ENCODE results near the gene PLA2G2D.

Gene PLA2G2D

DNA sequence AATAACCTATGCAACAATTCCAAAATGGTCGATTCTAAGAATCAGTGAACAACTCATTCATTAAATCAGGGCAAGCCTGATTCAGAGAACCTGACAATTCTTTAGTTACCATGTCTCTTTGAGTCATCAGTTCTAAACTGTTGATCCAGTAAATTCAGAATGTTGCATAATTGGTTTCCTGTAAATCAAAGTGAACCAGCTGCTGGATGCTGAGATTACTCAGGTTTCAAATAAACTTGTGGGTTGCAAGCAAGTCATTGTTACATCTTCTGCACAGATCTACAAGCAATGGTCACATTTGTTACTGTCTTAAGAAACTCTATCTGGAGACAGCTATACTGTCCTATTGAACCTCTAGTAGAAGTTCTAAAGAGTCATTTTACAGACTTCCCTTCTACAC lies 16.5 kb downstream of the PLA2G2D start:
- H3K9me3 ChIP-seq (ENCODE audit: control insufficient read depth in 2 of 2, low read length in 2 of 2), result no peaks in the 10 kb centered on the region
- H3K36me3 ChIP-seq (ENCODE audit: control insufficient read depth in 2 of 2, insufficient read depth in 2 of 2, low read length in 2 of 2), result no peaks in the 10 kb centered on the region
- H3K27me3 ChIP-seq (ENCODE audit: control insufficient read depth in 2 of 2, insufficient read depth in 2 of 2, low read length in 2 of 2), result peaks cover 0 to 3% of the 10 kb centered on the region in 2 donors
- no peak overlapping the region for H3K9ac ChIP-seq (ENCODE audit: low read depth in 1 of 2, low read length in 2 of 2)
- no peak overlapping the region for H3K27ac ChIP-seq (ENCODE audit: low read depth in 2 of 2, low read length in 2 of 2)
- no peak overlapping the region for H3K4me3 ChIP-seq (ENCODE audit: low read length in 2 of 2)
- H3K4me1 ChIP-seq (ENCODE audit: control insufficient read depth in 2 of 2, insufficient read depth in 2 of 2, low read length in 2 of 2), result no peaks in the 10 kb centered on the region

- Histone ChIP-seq H3K27ac (ENCODE audit: low read depth in 2 of 2, low read length in 2 of 2) (no peak overlapping the region), H3K36me3 (ENCODE audit: control insufficient read depth in 2 of 2, insufficient read depth in 2 of 2, low read length in 2 of 2) (no peaks in the 10 kb centered on the region), H3K27me3 (ENCODE audit: control insufficient read depth in 2 of 2, insufficient read depth in 2 of 2, low read length in 2 of 2) (no peaks in the 10 kb centered on the region), H3K9ac (ENCODE audit: low read depth in 1 of 2, low read length in 2 of 2) (no peak overlapping the region), H3K4me1 (ENCODE audit: control insufficient read depth in 2 of 2, insufficient read depth in 2 of 2, low read length in 2 of 2) (no peaks in the 10 kb centered on the region), H3K9me3 (ENCODE audit: control insufficient read depth in 2 of 2, low read length in 2 of 2) (no peaks in the 10 kb centered on the region), H3K4me3 (ENCODE audit: low read length in 2 of 2) (no peak overlapping the region)
Observed at GRCh38 chr1:20100632-20101355, 18.5 kb downstream of the PLA2G2D start.

DNA sequence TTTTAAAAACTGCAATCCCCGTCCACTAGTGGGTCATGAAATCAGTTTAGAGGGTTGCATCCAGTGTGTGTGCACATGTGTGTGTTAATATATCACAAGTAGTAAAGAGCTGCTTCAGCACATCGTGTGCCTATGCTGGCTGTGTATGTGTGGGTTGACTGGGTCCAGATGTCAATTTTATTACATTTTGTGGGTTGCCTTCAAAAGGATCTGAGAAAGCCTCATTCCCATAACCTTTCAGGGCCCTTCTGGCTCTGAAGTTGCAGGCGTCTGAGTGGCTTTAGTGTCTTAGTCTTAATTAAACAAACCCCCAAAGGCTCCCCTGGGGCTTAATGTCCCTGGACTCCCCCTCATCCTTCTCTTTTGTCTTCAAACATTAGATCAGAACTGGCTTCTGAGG lies 19.8 kb downstream of the PLA2G2D start:
- no peaks in the 10 kb centered on the region for H3K27me3 ChIP-seq (ENCODE audit: control insufficient read depth in 2 of 2, insufficient read depth in 2 of 2, low read length in 2 of 2)
- no peaks in the 10 kb centered on the region for H3K4me1 ChIP-seq (ENCODE audit: control insufficient read depth in 2 of 2, insufficient read depth in 2 of 2, low read length in 2 of 2)
- no peak overlapping the region for H3K9ac ChIP-seq (ENCODE audit: low read depth in 1 of 2, low read length in 2 of 2)
- no peaks in the 10 kb centered on the region for H3K36me3 ChIP-seq (ENCODE audit: control insufficient read depth in 2 of 2, insufficient read depth in 2 of 2, low read length in 2 of 2)
- no peak overlapping the region for H3K4me3 ChIP-seq (ENCODE audit: low read length in 2 of 2)
- no peak overlapping the region for H3K27ac ChIP-seq (ENCODE audit: low read depth in 2 of 2, low read length in 2 of 2)
- no peaks in the 10 kb centered on the region for H3K9me3 ChIP-seq (ENCODE audit: control insufficient read depth in 2 of 2, low read length in 2 of 2)

DNA sequence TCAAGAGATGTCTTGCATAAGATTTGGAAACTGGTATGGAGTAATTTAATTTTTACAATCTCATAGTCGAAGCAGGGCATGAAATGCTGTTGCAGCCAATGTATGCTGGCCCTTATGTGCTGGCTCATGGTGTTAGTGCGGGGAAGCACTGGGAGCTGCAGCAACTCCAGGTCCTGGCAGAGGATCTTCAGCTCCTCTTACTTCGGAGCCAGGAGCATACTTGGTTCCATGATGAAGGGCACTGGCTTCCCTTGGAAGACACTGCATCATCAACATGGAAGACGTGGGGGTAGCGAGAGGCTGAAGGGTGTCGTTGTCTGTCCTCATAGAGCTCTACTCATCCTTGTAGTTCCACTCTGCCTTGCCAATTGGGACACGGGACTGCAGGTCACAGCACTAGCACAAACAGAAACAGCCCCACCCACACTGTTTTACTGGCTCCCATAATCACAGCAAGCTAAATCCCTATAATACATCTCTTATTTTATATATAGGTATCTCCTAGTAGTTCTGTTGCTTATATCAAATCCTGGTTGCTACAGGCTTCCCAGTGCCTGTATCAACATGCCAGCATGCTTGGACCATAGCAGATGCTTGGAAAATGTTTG lies 22.4 kb downstream of the PLA2G2D start:
- Histone ChIP-seq H3K4me3 (ENCODE audit: low read length in 2 of 2) (no peak overlapping the region), H3K9ac (ENCODE audit: low read depth in 1 of 2, low read length in 2 of 2) (no peak overlapping the region), H3K27me3 (ENCODE audit: control insufficient read depth in 2 of 2, insufficient read depth in 2 of 2, low read length in 2 of 2) (no peaks in the 10 kb centered on the region), H3K4me1 (ENCODE audit: control insufficient read depth in 2 of 2, insufficient read depth in 2 of 2, low read length in 2 of 2) (no peaks in the 10 kb centered on the region), H3K27ac (ENCODE audit: low read depth in 2 of 2, low read length in 2 of 2) (no peak overlapping the region), H3K36me3 (ENCODE audit: control insufficient read depth in 2 of 2, insufficient read depth in 2 of 2, low read length in 2 of 2) (no peaks in the 10 kb centered on the region), H3K9me3 (ENCODE audit: control insufficient read depth in 2 of 2, low read length in 2 of 2) (no peaks in the 10 kb centered on the region)

DNA sequence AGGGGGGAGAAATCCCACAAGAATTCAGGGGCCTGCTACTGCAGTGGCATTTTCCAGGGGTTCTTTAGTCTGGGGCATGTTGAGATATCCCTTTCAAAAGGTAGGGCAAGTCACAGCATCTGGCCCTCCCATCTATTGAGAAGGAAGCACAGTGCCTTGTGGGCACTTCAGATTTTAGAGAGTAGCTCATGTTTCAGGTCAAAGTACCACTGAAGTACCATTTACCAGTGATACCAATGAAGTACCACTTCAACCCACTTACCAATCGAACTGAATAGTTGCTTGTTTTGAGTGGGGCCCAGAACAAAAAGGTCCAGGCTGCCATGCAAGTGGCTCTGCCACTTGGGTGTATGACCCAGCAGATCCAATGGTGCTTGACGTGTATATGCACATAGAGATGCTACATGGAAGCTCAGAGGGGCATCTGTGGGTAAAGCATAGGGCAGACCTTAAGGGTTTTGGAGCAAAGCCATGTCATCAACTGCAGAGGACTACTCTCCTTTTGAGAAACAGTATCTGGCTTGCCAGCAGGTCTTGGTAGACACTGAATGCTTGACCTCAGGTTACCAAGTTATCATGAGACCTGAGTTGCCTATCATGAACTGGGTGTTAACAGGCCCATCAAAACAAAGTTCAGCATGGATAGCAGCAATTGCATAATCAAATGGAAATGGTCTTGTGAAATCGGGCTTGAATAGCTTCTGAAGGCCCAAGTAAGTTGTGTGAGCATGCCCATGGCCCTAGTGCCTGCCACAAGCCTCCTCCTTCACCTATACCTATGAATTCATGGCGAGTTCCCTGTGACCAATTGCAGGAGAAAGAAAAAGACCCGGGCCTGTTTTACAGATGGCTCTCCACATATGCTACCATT lies 23.5 kb downstream of the PLA2G2D start:
- Histone ChIP-seq H3K9me3 (ENCODE audit: control insufficient read depth in 2 of 2, low read length in 2 of 2) (no peaks in the 10 kb centered on the region), H3K27me3 (ENCODE audit: control insufficient read depth in 2 of 2, insufficient read depth in 2 of 2, low read length in 2 of 2) (no peaks in the 10 kb centered on the region), H3K9ac (ENCODE audit: low read depth in 1 of 2, low read length in 2 of 2) (no peak overlapping the region), H3K4me3 (ENCODE audit: low read length in 2 of 2) (no peak overlapping the region), H3K36me3 (ENCODE audit: control insufficient read depth in 2 of 2, insufficient read depth in 2 of 2, low read length in 2 of 2) (no peaks in the 10 kb centered on the region), H3K4me1 (ENCODE audit: control insufficient read depth in 2 of 2, insufficient read depth in 2 of 2, low read length in 2 of 2) (no peaks in the 10 kb centered on the region), H3K27ac (ENCODE audit: low read depth in 2 of 2, low read length in 2 of 2) (no peak overlapping the region)

- H3K9me3 ChIP-seq (ENCODE audit: control insufficient read depth in 2 of 2, low read length in 2 of 2), result no peaks in the 10 kb centered on the region
- no peak overlapping the region for H3K9ac ChIP-seq (ENCODE audit: low read depth in 1 of 2, low read length in 2 of 2)
- no peaks in the 10 kb centered on the region for H3K4me1 ChIP-seq (ENCODE audit: control insufficient read depth in 2 of 2, insufficient read depth in 2 of 2, low read length in 2 of 2)
- H3K4me3 ChIP-seq (ENCODE audit: low read length in 2 of 2), result no peak overlapping the region
- H3K27ac ChIP-seq (ENCODE audit: low read depth in 2 of 2, low read length in 2 of 2), result no peak overlapping the region
- H3K36me3 ChIP-seq (ENCODE audit: control insufficient read depth in 2 of 2, insufficient read depth in 2 of 2, low read length in 2 of 2), result no peaks in the 10 kb centered on the region
- no peaks in the 10 kb centered on the region for H3K27me3 ChIP-seq (ENCODE audit: control insufficient read depth in 2 of 2, insufficient read depth in 2 of 2, low read length in 2 of 2)
Observed at GRCh38 chr1:20093940-20094391, 25.4 kb downstream of the PLA2G2D start.

GRCh38 chr1:20093303-20093702 lies 26.0 kb downstream of the PLA2G2D start:
- no peak overlapping the region for H3K4me3 ChIP-seq (ENCODE audit: low read length in 2 of 2)
- no peaks in the 10 kb centered on the region for H3K4me1 ChIP-seq (ENCODE audit: control insufficient read depth in 2 of 2, insufficient read depth in 2 of 2, low read length in 2 of 2)
- peak overlapping the region in 1 of 2 donors; percentile 30 for H3K27ac ChIP-seq (ENCODE audit: low read depth in 2 of 2, low read length in 2 of 2)
- no peak overlapping the region for H3K9ac ChIP-seq (ENCODE audit: low read depth in 1 of 2, low read length in 2 of 2)
- no peaks in the 10 kb centered on the region for H3K9me3 ChIP-seq (ENCODE audit: control insufficient read depth in 2 of 2, low read length in 2 of 2)
- H3K27me3 ChIP-seq (ENCODE audit: control insufficient read depth in 2 of 2, insufficient read depth in 2 of 2, low read length in 2 of 2), result no peaks in the 10 kb centered on the region
- H3K36me3 ChIP-seq (ENCODE audit: control insufficient read depth in 2 of 2, insufficient read depth in 2 of 2, low read length in 2 of 2), result no peaks in the 10 kb centered on the region

DNA sequence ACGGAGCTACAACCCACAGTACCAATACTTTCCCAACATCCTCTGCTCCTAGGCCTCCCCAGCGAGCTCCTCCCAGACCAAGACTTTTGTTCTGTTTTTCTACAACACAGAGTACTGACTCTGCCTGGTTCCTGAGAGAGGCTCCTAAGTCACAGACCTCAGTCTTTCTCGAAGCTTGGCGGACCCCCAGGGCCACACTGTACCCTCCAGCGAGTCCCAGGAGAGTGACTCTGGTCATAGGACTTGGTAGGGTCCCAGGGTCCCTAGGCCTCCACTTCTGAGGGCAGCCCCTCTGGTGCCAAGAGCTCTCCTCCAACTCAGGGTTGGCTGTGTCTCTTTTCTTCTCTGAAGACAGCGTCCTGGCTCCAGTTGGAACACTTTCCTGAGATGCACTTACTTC lies 28.7 kb downstream of the PLA2G2D start:
- Histone ChIP-seq H3K4me1 (ENCODE audit: control insufficient read depth in 2 of 2, insufficient read depth in 2 of 2, low read length in 2 of 2) (no peaks in the 10 kb centered on the region), H3K27me3 (ENCODE audit: control insufficient read depth in 2 of 2, insufficient read depth in 2 of 2, low read length in 2 of 2) (no peaks in the 10 kb centered on the region), H3K36me3 (ENCODE audit: control insufficient read depth in 2 of 2, insufficient read depth in 2 of 2, low read length in 2 of 2) (no peaks in the 10 kb centered on the region), H3K9me3 (ENCODE audit: control insufficient read depth in 2 of 2, low read length in 2 of 2) (no peaks in the 10 kb centered on the region), H3K9ac (ENCODE audit: low read depth in 1 of 2, low read length in 2 of 2) (no peak overlapping the region), H3K4me3 (ENCODE audit: low read length in 2 of 2) (no peak overlapping the region), H3K27ac (ENCODE audit: low read depth in 2 of 2, low read length in 2 of 2) (no peak overlapping the region)

DNA sequence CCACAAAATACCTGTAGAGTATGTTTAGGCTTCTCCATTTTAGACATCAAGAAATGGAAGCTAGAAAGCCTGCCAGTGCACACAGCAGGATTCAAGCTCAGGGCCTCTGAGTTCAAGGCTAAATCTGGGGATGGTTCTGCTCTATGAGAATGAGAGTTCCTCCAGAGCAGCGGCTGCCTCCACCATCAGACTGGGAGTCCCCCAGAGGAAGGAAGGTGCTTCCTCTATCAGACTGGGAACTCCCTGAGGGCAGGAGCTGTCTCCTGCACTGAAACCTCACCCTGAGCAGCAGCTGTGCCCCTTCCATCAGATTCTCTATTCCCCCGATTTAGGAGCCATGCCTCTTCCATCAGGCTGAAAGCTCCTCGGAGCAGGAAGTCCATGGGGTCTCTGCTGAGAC lies 29.2 kb downstream of the PLA2G2D start:
- H3K4me1 ChIP-seq (ENCODE audit: control insufficient read depth in 2 of 2, insufficient read depth in 2 of 2, low read length in 2 of 2), result no peaks in the 10 kb centered on the region
- H3K9me3 ChIP-seq (ENCODE audit: control insufficient read depth in 2 of 2, low read length in 2 of 2), result no peaks in the 10 kb centered on the region
- H3K27ac ChIP-seq (ENCODE audit: low read depth in 2 of 2, low read length in 2 of 2), result no peak overlapping the region
- no peak overlapping the region for H3K4me3 ChIP-seq (ENCODE audit: low read length in 2 of 2)
- H3K36me3 ChIP-seq (ENCODE audit: control insufficient read depth in 2 of 2, insufficient read depth in 2 of 2, low read length in 2 of 2), result no peaks in the 10 kb centered on the region
- H3K9ac ChIP-seq (ENCODE audit: low read depth in 1 of 2, low read length in 2 of 2), result no peak overlapping the region
- no peaks in the 10 kb centered on the region for H3K27me3 ChIP-seq (ENCODE audit: control insufficient read depth in 2 of 2, insufficient read depth in 2 of 2, low read length in 2 of 2)
